Endothelial cell of umbilical vein (primary cell): Measurements from ENCODE around the gene RSF1. TPM values are rescaled to one million over a fixed set of nuclear protein-coding genes. Genes with fewer than 3 reads are reported as not detected.

Source experiments
- BruUV-seq: library from RNA; stranded (reverse); fragments of 400-500 nt; replicated peaks from 2 replicates; lab custom pipeline; 2021; lab: Mats Ljungman, UMichigan
- CTCF ChIA-PET: fragments of 300-600, 350-600 bp; sonication (Branson Sonifier 250); formaldehyde crosslinking; loops from one replicate; lab custom pipeline; 2021; ENCODE audit warnings: antibody characterized with exemption, inconsistent platforms; lab: Charles Lee
- POLR2A ChIA-PET: fragments of 300-600, 350-600 bp; sonication (Branson Sonifier 250); formaldehyde crosslinking; loops from one replicate; lab custom pipeline; 2021; ENCODE audit warnings: antibody characterized with exemption, inconsistent platforms; lab: Charles Lee
- DNase-seq: peaks from one replicate; pipeline ENCODE4 v3.0.0-alpha.2; 2011; ENCODE audit warnings: low read depth, low spot score
- FAIRE-seq: peaks from 2 replicates; lab custom pipeline; 2011; peaks lifted over from hg19 to GRCh38; lab: Jason Lieb, UNC
- H2AFZ ChIP-seq: 2 replicates; pipeline ENCODE4 v1.6.0; 2012; ENCODE audit warnings: low read depth, low read length, control low read depth, inconsistent platforms
- H3K27ac ChIP-seq: 2 replicates; pipeline ENCODE4 v1.5.1; 2011; ENCODE audit warnings: low read depth, mild to moderate bottlenecking, control low read depth, low read length, moderate library complexity; ENCODE audit not compliant: insufficient read depth
- H3K27me3 ChIP-seq, 2 experiments: 2 replicates each; pipeline versions ENCODE4 v1.6.0 to v1.6.1; 2011; ENCODE audit warnings: low read length in 2 of 2, mixed read lengths in 1 of 2; ENCODE audit not compliant: control insufficient read depth in 2 of 2, insufficient read depth in 2 of 2
- H3K36me3 ChIP-seq, 2 experiments: 2 replicates in 1 of 2; 3 replicates in 1 of 2; pipeline ENCODE4 v1.5.1; 2011; ENCODE audit warnings: low read length in 2 of 2, mild to moderate bottlenecking in 1 of 2, moderate library complexity in 1 of 2; ENCODE audit not compliant: control insufficient read depth in 2 of 2, insufficient read depth in 2 of 2; ENCODE audit errors: extremely low read depth in 1 of 2
- H3K4me1 ChIP-seq: 3 replicates; pipeline ENCODE4 v1.5.1; 2011; ENCODE audit warnings: mild to moderate bottlenecking, low read length; ENCODE audit not compliant: control insufficient read depth, insufficient read depth; ENCODE audit errors: extremely low read depth
- H3K4me2 ChIP-seq: 2 replicates; pipeline ENCODE4 v1.6.1; 2011; ENCODE audit warnings: low read length, control low read depth, mixed read lengths; ENCODE audit not compliant: insufficient read depth
- H3K4me3 ChIP-seq, 3 experiments: fragments of 200-600 bp in 1 of 3; sonication (generic), shearing (Covaris generic) in 1 of 3; replicated peaks in 1 of 3; 2 replicates each; pipeline ENCODE4 v1.5.1; 2011 to 2016; ENCODE audit warnings: control low read depth in 3 of 3, low read length in 3 of 3, mild to moderate bottlenecking in 2 of 3, inconsistent platforms in 1 of 3, low read depth in 1 of 3, moderate library complexity in 1 of 3; ENCODE audit not compliant: insufficient read depth in 1 of 3
- H3K79me2 ChIP-seq: 2 replicates; pipeline ENCODE4 v1.6.0; 2012; ENCODE audit warnings: low read length, inconsistent platforms; ENCODE audit not compliant: control insufficient read depth, insufficient read depth
- H3K9ac ChIP-seq: replicated peaks from 2 replicates; pipeline ENCODE3; 2011; ENCODE audit warnings: low read length, control low read depth; ENCODE audit not compliant: insufficient read depth; ENCODE audit errors: extremely low read depth
- H3K9me1 ChIP-seq: replicated peaks from 3 replicates; pipeline ENCODE4 v1.6.0; 2011; ENCODE audit warnings: mild to moderate bottlenecking, low read length; ENCODE audit not compliant: control insufficient read depth, insufficient read depth; ENCODE audit errors: extremely low read depth
- H3K9me3 ChIP-seq: replicated peaks from 2 replicates; pipeline ENCODE4 v1.5.1; 2012; ENCODE audit warnings: low read length, inconsistent platforms; ENCODE audit not compliant: control insufficient read depth, insufficient read depth
- H4K20me1 ChIP-seq: replicated peaks from 2 replicates; pipeline ENCODE3; 2011; ENCODE audit warnings: mild to moderate bottlenecking, low read length; ENCODE audit not compliant: control insufficient read depth, insufficient read depth; ENCODE audit errors: extremely low read depth
- EZH2 ChIP-seq: IDR thresholded peaks from 2 replicates; pipeline ENCODE4 v1.6.1; 2012; ENCODE audit warnings: borderline replicate concordance, low read depth, mild to moderate bottlenecking, moderate library complexity, low read length, inconsistent platforms; ENCODE audit not compliant: severe bottlenecking
- FOS ChIP-seq: IDR thresholded peaks from 2 replicates; pipeline ENCODE4 v1.6.1; 2011; ENCODE audit warnings: mild to moderate bottlenecking, low read length, moderate library complexity, borderline replicate concordance; ENCODE audit not compliant: insufficient read depth
- GATA2 ChIP-seq: IDR thresholded peaks from 2 replicates; pipeline ENCODE4 v1.7.0; 2011; ENCODE audit warnings: low read depth, mild to moderate bottlenecking, moderate library complexity, mixed read lengths, low read length; ENCODE audit not compliant: insufficient read length, insufficient read depth
- JUN ChIP-seq: IDR thresholded peaks from 2 replicates; pipeline ENCODE4 v1.6.1; 2011; ENCODE audit warnings: borderline replicate concordance, low read depth; ENCODE audit not compliant: insufficient read length, insufficient read depth
- MYC ChIP-seq: IDR thresholded peaks from one replicate; pipeline ENCODE4 v1.6.1; 2011; ENCODE audit warnings: mild to moderate bottlenecking, low read depth, low read length
- POLR2A ChIP-seq: IDR thresholded peaks from 2 replicates; pipeline ENCODE4 v1.6.1; 2012; ENCODE audit warnings: low read depth, mild to moderate bottlenecking, control low read depth, low read length
- POLR2AphosphoS5 ChIP-seq: IDR thresholded peaks from 2 replicates; pipeline ENCODE4 v1.6.1; 2012; ENCODE audit warnings: low read depth, mild to moderate bottlenecking, control low read depth, low read length, moderate library complexity; ENCODE audit not compliant: insufficient read depth
- dilution Hi-C: fragments of 300-500 bp; cut with MboI; formaldehyde crosslinking; loops from one replicate; pipeline ENCODE4 v1.15.0; 2019; ENCODE audit warnings: low sequenced_read_pairs; ENCODE audit not compliant: extremely low pct_ligation_motif_present
- intact Hi-C: fragments of 100-400 bp; cut with micrococcal nuclease; formaldehyde crosslinking; loops from one replicate; pipeline ENCODE4 v1.10.0; 2022
- polyA plus RNA-seq, 4 experiments: library from polyadenylated mRNA; depleted of rRNA in 3 of 4; stranded (reverse) in 3 of 4; unstranded in 1 of 4; fragments of >200 nt; gene quantifications; 2 replicates each; pipeline versions ENCODE4 v1.2.1 to v1.2.3, GENCODE V29; 2011 to 2012; ENCODE audit warnings: missing spikeins in 1 of 4
- total RNA-seq: library from RNA; stranded (reverse); gene quantifications from 2 replicates; pipeline ENCODE4 v1.2.3, GENCODE V29; 2021
- TF ChIP-seq, protein P1 (sequence below): IDR thresholded peaks from 2 replicates; pipeline ENCODE4 v1.6.1; 2011; ENCODE audit not compliant: insufficient read depth, insufficient read length
- TF ChIP-seq, protein P2 (sequence below), 2 donors: IDR thresholded peaks; 1 replicate in 1 of 2; 2 replicates in 1 of 2; pipeline ENCODE4 v1.5.1; 2011; ENCODE audit warnings: low read length in 2 of 2, mild to moderate bottlenecking in 2 of 2, moderate library complexity in 2 of 2, control low read depth in 1 of 2, inconsistent platforms in 1 of 2, low read depth in 1 of 2; ENCODE audit not compliant: insufficient read depth in 1 of 2; ENCODE audit errors: extremely low read depth in 1 of 2

The RSF1 gene
- total and polyA plus RNA-seq, 2 donors (not counting 3 experiments of a cell fraction or from before 2014, with no cell fraction given), result 10.0 to 55.1 TPM

DNA sequence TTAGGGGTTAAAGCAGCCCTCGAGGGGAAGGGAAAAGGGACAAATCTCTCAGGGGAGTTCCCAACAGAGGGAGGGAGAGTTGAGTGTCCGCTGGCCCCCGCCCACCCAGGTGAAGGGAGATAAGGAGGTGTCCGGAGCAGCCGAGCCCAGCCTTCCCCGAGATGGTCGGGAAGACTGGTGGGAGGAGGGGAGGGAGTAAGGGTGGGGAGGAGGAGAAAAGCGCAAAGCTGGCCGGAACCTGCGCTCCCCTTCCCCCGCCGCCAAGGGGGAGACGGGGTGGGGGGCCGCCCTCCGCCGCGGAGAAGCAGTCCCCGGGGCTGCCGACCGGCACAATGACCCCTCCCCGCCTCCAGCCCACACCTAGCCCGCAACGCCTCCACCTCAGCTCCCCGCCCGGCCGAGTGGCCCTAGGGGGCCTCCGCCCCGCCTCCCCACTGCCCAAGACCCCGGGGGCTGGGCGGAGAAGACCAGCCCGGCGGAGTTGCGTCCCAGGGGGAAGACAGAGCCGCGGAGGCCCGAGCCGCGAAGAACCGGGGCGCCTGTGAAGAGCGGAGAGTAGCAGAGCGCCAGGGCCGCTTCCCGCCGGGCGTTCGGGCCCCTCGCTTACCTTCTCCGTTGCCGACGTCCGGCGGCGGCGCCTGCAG is 479 bp downstream of the RSF1 start:
- Histone ChIP-seq H2AFZ (peak overlapping the region; percentile 78), H3K27me3 (no peaks in the 10 kb centered on the region), H3K9ac (peak overlapping the region; percentile 79), H3K9me3 (no peaks in the 10 kb centered on the region), H3K27ac (peak overlapping the region; percentile 53), H3K79me2 (peaks cover 59% of the 10 kb centered on the region), H3K4me3 (peak overlapping the region; percentile 87 to 96 (median 91)), H3K36me3 (peaks cover 0 to 2% of the 10 kb centered on the region in 2 experiments), H3K9me1 (no peaks in the 10 kb centered on the region), H3K4me2 (peak overlapping the region; percentile 72), H3K4me1 (peaks cover 13% of the 10 kb centered on the region), H4K20me1 (peaks cover 18% of the 10 kb centered on the region)
- dilution Hi-C loops, result no loop called here
- TF ChIP-seq, protein P1, sequence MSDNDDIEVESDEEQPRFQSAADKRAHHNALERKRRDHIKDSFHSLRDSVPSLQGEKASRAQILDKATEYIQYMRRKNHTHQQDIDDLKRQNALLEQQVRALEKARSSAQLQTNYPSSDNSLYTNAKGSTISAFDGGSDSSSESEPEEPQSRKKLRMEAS, result no peak
- TF ChIP-seq POLR2AphosphoS5 (no peak), EZH2 (no peak), POLR2A (no peak), JUN (no peak), FOS (no peak), MYC (no peak), GATA2 (no peak)
- TF ChIP-seq, protein P2, sequence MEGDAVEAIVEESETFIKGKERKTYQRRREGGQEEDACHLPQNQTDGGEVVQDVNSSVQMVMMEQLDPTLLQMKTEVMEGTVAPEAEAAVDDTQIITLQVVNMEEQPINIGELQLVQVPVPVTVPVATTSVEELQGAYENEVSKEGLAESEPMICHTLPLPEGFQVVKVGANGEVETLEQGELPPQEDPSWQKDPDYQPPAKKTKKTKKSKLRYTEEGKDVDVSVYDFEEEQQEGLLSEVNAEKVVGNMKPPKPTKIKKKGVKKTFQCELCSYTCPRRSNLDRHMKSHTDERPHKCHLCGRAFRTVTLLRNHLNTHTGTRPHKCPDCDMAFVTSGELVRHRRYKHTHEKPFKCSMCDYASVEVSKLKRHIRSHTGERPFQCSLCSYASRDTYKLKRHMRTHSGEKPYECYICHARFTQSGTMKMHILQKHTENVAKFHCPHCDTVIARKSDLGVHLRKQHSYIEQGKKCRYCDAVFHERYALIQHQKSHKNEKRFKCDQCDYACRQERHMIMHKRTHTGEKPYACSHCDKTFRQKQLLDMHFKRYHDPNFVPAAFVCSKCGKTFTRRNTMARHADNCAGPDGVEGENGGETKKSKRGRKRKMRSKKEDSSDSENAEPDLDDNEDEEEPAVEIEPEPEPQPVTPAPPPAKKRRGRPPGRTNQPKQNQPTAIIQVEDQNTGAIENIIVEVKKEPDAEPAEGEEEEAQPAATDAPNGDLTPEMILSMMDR (IDR thresholded peaks at IDR 0.05; ENCODE audit: extremely low read depth in 1 of 2, insufficient read depth in 1 of 2, low read depth in 1 of 2, low read length in 2 of 2), result no peak
- intact Hi-C loops, result loop anchor here (1.0 to 5.0 kb wide), 9 partner anchors 23 to 741 kb away; partner anchors contain the start of genes CLNS1A, GAB2, KCTD21 and USP35
- CTCF ChIA-PET, result interaction anchor here (1.2 to 3.1 kb wide), 3 partner anchors 175 to 744 kb away, joined by 3 to 16 read pairs (median 6); partner anchors contain the start of gene INTS4
- FAIRE-seq (no peak), DNase-seq (peak; percentile 48)
- no TSS peak for BruUV-seq
- POLR2A ChIA-PET, result interaction anchor here (0.8 to 1.5 kb wide), 3 partner anchors 11 to 175 kb away, joined by 3 read pairs; partner anchors contain the start of gene INTS4
